NCI-H345 (cell line): ENCODE measurements around the gene MSLN.
"Not testable (repeated sequence)": the region's sequence is repeated elsewhere in the genome, so short reads cannot be mapped to it uniquely, and the experiment has no call there.

Source experiments
- DNase-seq: peaks from one replicate; lab custom pipeline; 2025; lab: John Stamatoyannopoulos, UW

Gene MSLN

GRCh38 chr16:735982-736453, 24.5 kb upstream of the MSLN start:
- DNase-seq: no peak

- DNase-seq: no peak
Measured at GRCh38 chr16:736936-737481, 23.5 kb upstream of the MSLN start.

- DNase-seq: no peak
Measured at GRCh38 chr16:739560-740458, 20.7 kb upstream of the MSLN start.

GRCh38 chr16:740459-740763, 20.1 kb upstream of the MSLN start:
- no peak for DNase-seq

- peak; percentile 91 for DNase-seq
Measured at GRCh38 chr16:740764-741505, 19.6 kb upstream of the MSLN start, which contains the start of gene CIAO3. Gene CIAO3 (minus strand): TSS chr16:740997. CDS start chr16:740985, 12 bp downstream.

- DNase-seq: no peak
Measured at GRCh38 chr16:741986-742629, 18.4 kb upstream of the MSLN start.

- not testable (repeated sequence) for DNase-seq
Measured at GRCh38 chr16:742894-743293, 17.6 kb upstream of the MSLN start.

- no peak for DNase-seq
Measured at GRCh38 chr16:743794-744500, 16.6 kb upstream of the MSLN start.

GRCh38 chr16:745739-746138, 14.8 kb upstream of the MSLN start:
- DNase-seq: peak; percentile 16

- no peak for DNase-seq
Measured at GRCh38 chr16:746637-747036, 13.9 kb upstream of the MSLN start.

GRCh38 chr16:747978-748746, 12.4 kb upstream of the MSLN start:
- no peak for DNase-seq

GRCh38 chr16:749010-749409, 11.5 kb upstream of the MSLN start:
- no peak for DNase-seq

- no peak for DNase-seq
Measured at GRCh38 chr16:750485-750884, 10.0 kb upstream of the MSLN start.

GRCh38 chr16:751152-752006, 9.2 kb upstream of the MSLN start:
- DNase-seq: no peak

- no peak for DNase-seq
Measured at GRCh38 chr16:752007-752312, 8.6 kb upstream of the MSLN start.

- not testable (repeated sequence) for DNase-seq
Measured at GRCh38 chr16:754121-754607, 6.4 kb upstream of the MSLN start.

GRCh38 chr16:754656-755055, 5.9 kb upstream of the MSLN start:
- DNase-seq: no peak

GRCh38 chr16:756428-756827, 4.1 kb upstream of the MSLN start:
- no peak for DNase-seq

GRCh38 chr16:759110-759910, 1.2 kb upstream of the MSLN start:
- no peak for DNase-seq
